GM18519 (cell line): Measurements from ENCODE around the gene GPR152.
A peak's percentile ranks its signal among the peaks of the same experiment; 100 is the strongest.
"Not testable (repeated sequence)": the region's sequence is repeated elsewhere in the genome, so short reads cannot be mapped to it uniquely, and the experiment has no call there.

Experiments
- ATAC-seq: cut with Tn5 transposase; IDR thresholded peaks from one replicate; pipeline ENCODE4 v1.9.1; 2021; ENCODE audit warnings: mild to moderate bottlenecking, moderate library complexity; ENCODE audit not compliant: unreplicated experiment, low FRiP score

The GPR152 gene

GRCh38 chr11:67489885-67490726 lies 37.6 kb upstream of the GPR152 start:
- ATAC-seq: no peak

- ATAC-seq: no peak
Measured at GRCh38 chr11:67489203-67489884, 36.8 kb upstream of the GPR152 start.

- no peak for ATAC-seq
Measured at GRCh38 chr11:67486481-67487195, 34.1 kb upstream of the GPR152 start.

GRCh38 chr11:67485873-67486361 lies 33.4 kb upstream of the GPR152 start:
- ATAC-seq: not testable (repeated sequence)

- ATAC-seq: no peak
Measured at GRCh38 chr11:67484847-67485311, 32.4 kb upstream of the GPR152 start.

GRCh38 chr11:67483831-67484665 lies 31.5 kb upstream of the GPR152 start:
- no peak for ATAC-seq

GRCh38 chr11:67482827-67483798 lies 30.6 kb upstream of the GPR152 start, which contains the start of gene AIP:
Gene AIP (plus strand): TSS chr11:67483026. CDS start chr11:67483159, 133 bp downstream.
- peak; percentile 63 for ATAC-seq

- ATAC-seq: no peak
Measured at GRCh38 chr11:67482275-67482826, 29.8 kb upstream of the GPR152 start.

- ATAC-seq: not testable (repeated sequence)
Measured at GRCh38 chr11:67477344-67478050, 25.0 kb upstream of the GPR152 start.

- not testable (repeated sequence) for ATAC-seq
Measured at GRCh38 chr11:67476692-67477091, 24.2 kb upstream of the GPR152 start.

GRCh38 chr11:67472882-67473281 lies 20.4 kb upstream of the GPR152 start:
- no peak for ATAC-seq

- ATAC-seq: no peak
Measured at GRCh38 chr11:67470337-67471002, 17.9 kb upstream of the GPR152 start.

GRCh38 chr11:67469508-67469811 lies 16.9 kb upstream of the GPR152 start:
- peak; percentile 6 for ATAC-seq

GRCh38 chr11:67468759-67469507 lies 16.4 kb upstream of the GPR152 start, which contains the start of gene TMEM134:
Gene TMEM134 (minus strand): TSS chr11:67469251. CDS start chr11:67469192, 59 bp downstream.
- ATAC-seq: peak; percentile 46

GRCh38 chr11:67468456-67468758 lies 15.9 kb upstream of the GPR152 start:
- no peak for ATAC-seq

GRCh38 chr11:67468056-67468455 lies 15.5 kb upstream of the GPR152 start:
- no peak for ATAC-seq
